Measurements from ENCODE around the gene CITED2. TPM values are rescaled to one million over a fixed set of nuclear protein-coding genes. Genes with fewer than 3 reads are reported as not detected.
"Not testable (repeated sequence)": the region's sequence is repeated elsewhere in the genome, so short reads cannot be mapped to it uniquely, and the experiment has no call there.

The CITED2 gene
- polyA plus RNA-seq, 1 experiment: 117 TPM

DNA sequence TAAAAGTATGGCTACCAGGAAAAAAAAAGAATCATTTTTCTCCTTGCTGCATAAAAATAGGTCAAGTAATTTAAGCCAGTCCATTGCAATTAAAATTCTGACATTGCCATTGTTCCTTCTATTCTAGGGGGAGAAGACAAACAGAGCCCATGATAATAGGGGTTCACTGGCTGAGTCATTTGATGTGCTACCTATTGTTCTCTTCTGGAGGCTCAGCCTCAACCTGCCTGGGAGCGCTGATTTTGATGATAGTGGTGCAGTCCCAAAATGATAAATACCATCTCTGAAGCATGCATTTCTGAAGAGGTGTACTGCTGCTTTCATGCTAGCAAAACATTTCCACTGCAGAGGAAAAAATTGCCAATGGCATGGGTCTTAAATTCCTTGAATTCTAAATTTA is 5.8 kb downstream of the CITED2 start:
- H3K27ac ChIP-seq (ENCODE audit: low read depth, low read length): no peak overlapping the region
- H3K27me3 ChIP-seq (ENCODE audit: control insufficient read depth, insufficient read depth, low read length): no peaks in the 10 kb centered on the region
- H3K4me3 ChIP-seq (ENCODE audit: low read depth, low read length): no peak overlapping the region
- TF ChIP-seq, protein P1, sequence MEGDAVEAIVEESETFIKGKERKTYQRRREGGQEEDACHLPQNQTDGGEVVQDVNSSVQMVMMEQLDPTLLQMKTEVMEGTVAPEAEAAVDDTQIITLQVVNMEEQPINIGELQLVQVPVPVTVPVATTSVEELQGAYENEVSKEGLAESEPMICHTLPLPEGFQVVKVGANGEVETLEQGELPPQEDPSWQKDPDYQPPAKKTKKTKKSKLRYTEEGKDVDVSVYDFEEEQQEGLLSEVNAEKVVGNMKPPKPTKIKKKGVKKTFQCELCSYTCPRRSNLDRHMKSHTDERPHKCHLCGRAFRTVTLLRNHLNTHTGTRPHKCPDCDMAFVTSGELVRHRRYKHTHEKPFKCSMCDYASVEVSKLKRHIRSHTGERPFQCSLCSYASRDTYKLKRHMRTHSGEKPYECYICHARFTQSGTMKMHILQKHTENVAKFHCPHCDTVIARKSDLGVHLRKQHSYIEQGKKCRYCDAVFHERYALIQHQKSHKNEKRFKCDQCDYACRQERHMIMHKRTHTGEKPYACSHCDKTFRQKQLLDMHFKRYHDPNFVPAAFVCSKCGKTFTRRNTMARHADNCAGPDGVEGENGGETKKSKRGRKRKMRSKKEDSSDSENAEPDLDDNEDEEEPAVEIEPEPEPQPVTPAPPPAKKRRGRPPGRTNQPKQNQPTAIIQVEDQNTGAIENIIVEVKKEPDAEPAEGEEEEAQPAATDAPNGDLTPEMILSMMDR (IDR thresholded peaks at IDR 0.05; ENCODE audit: low read depth, low read length): no peak
- H3K9me3 ChIP-seq (ENCODE audit: control insufficient read depth, insufficient read depth, low read length): peaks cover 2% of the 10 kb centered on the region; the same call in 1 of the 2 replicates
- ChIA-PET CTCF (interaction anchor here (0.7 kb wide), 1 partner anchor 406 kb away, joined by 3 read pairs; no protein-coding TSS in a partner anchor), POLR2A (no interaction called here)
- DNase-seq (ENCODE audit: low read depth, low spot score): no peak

DNA sequence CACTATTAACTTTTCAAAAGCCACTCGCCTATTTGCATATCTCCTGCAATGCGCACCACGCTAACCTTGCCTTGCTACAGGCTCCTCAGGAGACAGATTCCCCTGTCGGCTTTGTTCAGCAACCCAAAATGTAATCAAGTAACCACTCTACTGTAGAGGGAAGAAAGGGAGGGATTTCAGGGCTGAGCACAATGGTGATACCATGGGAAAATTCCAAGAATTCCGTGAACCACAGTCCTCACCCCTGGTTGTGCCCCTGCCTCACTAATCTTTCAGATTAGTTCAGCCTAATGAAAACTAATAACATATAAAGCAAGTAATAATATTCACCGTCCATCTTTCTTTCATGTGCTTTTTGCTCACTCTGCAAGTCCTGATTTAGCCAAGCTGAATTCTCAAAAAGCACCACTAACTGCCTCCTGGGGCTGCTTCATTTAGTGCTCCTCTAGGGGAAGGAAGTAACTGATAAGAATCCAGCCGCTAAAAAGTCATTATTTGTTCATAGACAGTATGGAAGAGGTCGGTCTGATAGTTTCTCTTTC is 6.6 kb downstream of the CITED2 start:
- no peaks in the 10 kb centered on the region for H3K27me3 ChIP-seq (ENCODE audit: control insufficient read depth, insufficient read depth, low read length)
- H3K27ac ChIP-seq (ENCODE audit: low read depth, low read length): no peak overlapping the region
- TF ChIP-seq, protein P1 (IDR thresholded peaks at IDR 0.05; ENCODE audit: low read depth, low read length): no peak
- no peak overlapping the region for H3K4me3 ChIP-seq (ENCODE audit: low read depth, low read length)
- ChIA-PET POLR2A (no interaction called here), CTCF (interaction anchor here (0.6 to 0.7 kb wide), 2 partner anchors 407 to 1183 kb away, joined by 3 read pairs; no protein-coding TSS in a partner anchor)
- DNase-seq (ENCODE audit: low read depth, low spot score): no peak
- no peaks in the 10 kb centered on the region for H3K9me3 ChIP-seq (ENCODE audit: control insufficient read depth, insufficient read depth, low read length)

DNA sequence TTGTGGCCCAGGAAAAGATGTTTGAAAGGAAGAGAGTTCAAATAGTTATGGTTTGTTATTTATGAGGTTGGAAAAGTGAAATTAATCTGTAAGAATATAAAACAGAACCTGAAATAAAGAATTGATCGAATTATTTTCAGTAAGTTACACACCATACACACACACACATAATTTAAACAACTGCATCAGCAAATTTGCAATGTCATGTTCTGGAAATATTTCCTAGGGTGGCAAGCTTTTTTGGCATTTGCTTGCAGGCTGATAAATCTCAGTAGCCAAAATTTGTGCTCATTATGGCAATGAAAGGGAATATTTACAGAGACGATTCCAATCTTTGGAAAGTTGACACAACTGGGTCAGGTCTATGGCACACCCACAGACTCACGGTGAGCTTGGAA is 9.5 kb downstream of the CITED2 start:
- H3K27me3 ChIP-seq (ENCODE audit: control insufficient read depth, insufficient read depth, low read length): no peaks in the 10 kb centered on the region
- TF ChIP-seq, protein P1 (IDR thresholded peaks at IDR 0.05; ENCODE audit: low read depth, low read length): no peak
- no peak overlapping the region for H3K4me3 ChIP-seq (ENCODE audit: low read depth, low read length)
- no peak overlapping the region for H3K27ac ChIP-seq (ENCODE audit: low read depth, low read length)
- CTCF ChIA-PET: interaction anchor here (0.6 to 2.1 kb wide), 39 partner anchors 10 to 1249 kb away, joined by 3 to 139 read pairs (median 4); partner anchors contain the start of gene CCDC28A
- POLR2A ChIA-PET: interaction anchor here (1.1 to 1.4 kb wide), 2 partner anchors 134 to 146 kb away, joined by 3 to 10 read pairs; no protein-coding TSS in a partner anchor
- no peaks in the 10 kb centered on the region for H3K9me3 ChIP-seq (ENCODE audit: control insufficient read depth, insufficient read depth, low read length)
- no peak for DNase-seq (ENCODE audit: low read depth, low spot score)

DNA sequence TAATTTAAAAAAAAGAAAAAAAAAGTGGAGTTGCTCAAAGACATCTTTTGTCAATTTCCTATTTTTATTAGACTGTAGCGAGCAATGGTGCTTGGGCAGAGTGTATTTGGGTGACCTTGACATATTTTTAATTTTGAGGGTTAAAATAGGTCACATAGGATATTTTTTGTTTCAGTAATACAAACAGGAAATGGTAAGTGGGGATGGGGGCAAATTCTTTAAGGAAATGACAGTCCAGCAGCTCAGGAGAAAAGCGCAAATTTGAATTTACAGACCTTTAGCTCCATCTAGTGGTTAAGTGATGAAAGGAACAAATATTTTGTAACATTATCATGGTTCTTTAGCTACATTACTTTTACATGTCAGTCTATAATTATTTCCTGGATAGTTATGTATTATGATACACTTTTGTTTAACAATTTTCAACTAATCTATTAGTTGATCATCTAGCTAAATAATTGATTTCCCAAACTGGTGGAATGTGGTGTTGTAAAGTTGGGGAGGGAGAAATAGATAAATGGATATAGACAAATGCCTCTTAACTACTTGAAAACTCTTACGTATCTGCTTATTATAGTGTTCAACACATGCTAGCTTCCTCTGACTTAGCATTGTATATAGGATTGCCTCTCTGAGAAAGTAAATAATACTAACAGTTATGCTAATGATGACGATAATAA is 10.0 kb downstream of the CITED2 start:
- no peaks in the 10 kb centered on the region for H3K9me3 ChIP-seq (ENCODE audit: control insufficient read depth, insufficient read depth, low read length)
- CTCF ChIA-PET: interaction anchor here (0.6 to 2.1 kb wide), 39 partner anchors 9 to 1249 kb away, joined by 3 to 139 read pairs (median 4); partner anchors contain the start of gene CCDC28A
- no peak overlapping the region for H3K27ac ChIP-seq (ENCODE audit: low read depth, low read length)
- TF ChIP-seq, protein P1 (IDR thresholded peaks at IDR 0.05; ENCODE audit: low read depth, low read length): peak; percentile 60
- H3K4me3 ChIP-seq (ENCODE audit: low read depth, low read length): no peak overlapping the region
- POLR2A ChIA-PET: interaction anchor here (0.7 to 1.4 kb wide), 3 partner anchors 134 to 928 kb away, joined by 3 to 10 read pairs (median 3); no protein-coding TSS in a partner anchor
- DNase-seq (ENCODE audit: low read depth, low spot score): no peak
- H3K27me3 ChIP-seq (ENCODE audit: control insufficient read depth, insufficient read depth, low read length): no peaks in the 10 kb centered on the region

DNA sequence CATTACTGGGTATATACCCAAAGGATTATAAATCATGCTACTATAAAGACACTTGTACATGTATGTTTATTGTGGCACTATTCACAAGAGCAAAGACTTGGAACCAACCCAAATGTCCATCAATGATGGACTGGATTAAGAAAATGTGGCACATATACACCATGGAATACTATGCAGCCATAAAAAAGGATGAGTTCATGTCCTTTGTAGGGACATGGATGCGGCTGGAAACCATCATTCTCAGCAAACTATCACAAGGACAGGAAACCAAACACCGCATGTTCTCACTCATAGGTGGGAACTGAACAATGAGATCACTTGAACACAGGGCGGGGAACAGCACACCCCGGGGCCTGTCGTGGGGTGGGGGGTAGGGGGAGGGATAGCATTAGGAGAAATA is 10.7 kb downstream of the CITED2 start:
- not testable (repeated sequence) for H3K9me3 ChIP-seq (ENCODE audit: control insufficient read depth, insufficient read depth, low read length); DNase-seq (ENCODE audit: low read depth, low spot score); H3K27me3 ChIP-seq (ENCODE audit: control insufficient read depth, insufficient read depth, low read length); H3K4me3 ChIP-seq (ENCODE audit: low read depth, low read length); H3K27ac ChIP-seq (ENCODE audit: low read depth, low read length)
- ChIA-PET CTCF (interaction anchor here (1.0 to 2.1 kb wide), 21 partner anchors 27 to 1248 kb away, joined by 3 to 139 read pairs (median 4); partner anchors contain the start of gene CCDC28A), POLR2A (interaction anchor here (1.1 to 1.4 kb wide), 2 partner anchors 133 to 144 kb away, joined by 3 to 10 read pairs; no protein-coding TSS in a partner anchor)

DNA sequence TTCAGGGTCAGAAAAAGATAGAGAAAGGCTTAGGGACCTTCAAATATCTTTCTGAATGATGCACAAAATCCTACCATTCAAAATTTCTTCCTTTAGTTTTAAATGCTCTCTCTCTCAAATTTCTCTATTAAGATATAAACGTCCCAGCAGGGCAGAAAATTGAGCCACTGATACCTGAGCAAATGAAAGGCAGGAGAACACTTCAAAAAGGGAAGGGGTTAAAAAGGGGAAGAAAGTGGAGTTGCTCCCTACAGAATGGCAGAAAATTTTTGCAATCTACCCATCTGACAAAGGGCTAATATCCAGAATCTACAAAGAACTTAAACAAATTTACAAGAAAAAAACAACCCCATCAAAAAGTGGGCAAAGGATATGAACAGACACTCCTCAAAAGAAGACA is 11.3 kb downstream of the CITED2 start:
- H3K27ac ChIP-seq (ENCODE audit: low read depth, low read length); POLR2A ChIA-PET; H3K9me3 ChIP-seq (ENCODE audit: control insufficient read depth, insufficient read depth, low read length); H3K27me3 ChIP-seq (ENCODE audit: control insufficient read depth, insufficient read depth, low read length); H3K4me3 ChIP-seq (ENCODE audit: low read depth, low read length); DNase-seq (ENCODE audit: low read depth, low spot score): not testable (repeated sequence)
- CTCF ChIA-PET: interaction anchor here (4.6 kb wide), 1 partner anchor 144 kb away, joined by 38 read pairs; no protein-coding TSS in a partner anchor

Measured in AG04450 (cell line).